GM21390 (cell line): ENCODE data around the gene ALG1L2.
"Not testable (repeated sequence)": the region's sequence is repeated elsewhere in the genome, so short reads cannot be mapped to it uniquely, and the experiment has no call there.

Source experiments
- ATAC-seq: cut with Tn5 transposase; IDR thresholded peaks from one replicate; pipeline ENCODE4 v1.9.1; 2021; ENCODE audit not compliant: unreplicated experiment

The ALG1L2 gene

GRCh38 chr3:130081351-130081881, at the start of gene ALG1L2:
Gene ALG1L2, plus strand, starts transcription at chr3:130081831. Its CDS starts 186 bp downstream, at chr3:130082017.
- no peak for ATAC-seq

GRCh38 chr3:130037126-130037815, 44.4 kb upstream of the ALG1L2 start:
- not testable (repeated sequence) for ATAC-seq

- ATAC-seq, result not testable (repeated sequence)
These were observed 38.9 kb upstream of the ALG1L2 start for GRCh38 chr3:130042736-130043135.

GRCh38 chr3:130043658-130044057, 38.0 kb upstream of the ALG1L2 start:
- ATAC-seq, result not testable (repeated sequence)

- ATAC-seq, result no peak
These were observed 37.3 kb upstream of the ALG1L2 start for GRCh38 chr3:130044370-130044769.

GRCh38 chr3:130048726-130049125, 32.9 kb upstream of the ALG1L2 start:
- no peak for ATAC-seq

GRCh38 chr3:130052366-130052765, 29.3 kb upstream of the ALG1L2 start:
- ATAC-seq, result not testable (repeated sequence)

GRCh38 chr3:130052965-130053364, 28.7 kb upstream of the ALG1L2 start:
- not testable (repeated sequence) for ATAC-seq

- ATAC-seq, result not testable (repeated sequence)
These were observed 23.9 kb upstream of the ALG1L2 start for GRCh38 chr3:130057536-130058266.

GRCh38 chr3:130058267-130058657, 23.4 kb upstream of the ALG1L2 start:
- not testable (repeated sequence) for ATAC-seq

GRCh38 chr3:130058716-130059115, 22.9 kb upstream of the ALG1L2 start:
- not testable (repeated sequence) for ATAC-seq

- ATAC-seq, result not testable (repeated sequence)
These were observed 22.5 kb upstream of the ALG1L2 start for GRCh38 chr3:130059162-130059561.

- no peak for ATAC-seq
These were observed 8.0 kb upstream of the ALG1L2 start for GRCh38 chr3:130073582-130073981.

GRCh38 chr3:130077636-130078035, 4.0 kb upstream of the ALG1L2 start:
- no peak for ATAC-seq

- not testable (repeated sequence) for ATAC-seq
These were observed 1.9 kb downstream of the ALG1L2 start for GRCh38 chr3:130083363-130084090.

- no peak for ATAC-seq
These were observed 2.9 kb downstream of the ALG1L2 start for GRCh38 chr3:130084436-130084980.

- no peak for ATAC-seq
These were observed 4.2 kb downstream of the ALG1L2 start for GRCh38 chr3:130085881-130086280.

- ATAC-seq, result not testable (repeated sequence)
These were observed 5.0 kb downstream of the ALG1L2 start for GRCh38 chr3:130086628-130087027.

GRCh38 chr3:130088061-130088460, 6.4 kb downstream of the ALG1L2 start:
- ATAC-seq, result no peak

GRCh38 chr3:130090681-130091080, 9.1 kb downstream of the ALG1L2 start:
- ATAC-seq, result not testable (repeated sequence)

GRCh38 chr3:130091958-130092357, 10.3 kb downstream of the ALG1L2 start:
- no peak for ATAC-seq
